Esophagus mucosa (tissue), 1 donor: ENCODE results near the gene PHOX2A. TPM values are rescaled to one million over a fixed set of nuclear protein-coding genes. Genes with fewer than 3 reads are reported as not detected.
"Not testable (repeated sequence)": the region's sequence is repeated elsewhere in the genome, so short reads cannot be mapped to it uniquely, and the experiment has no call there.

Experiments used
- ATAC-seq: fragments of 200-7000 bp; cut with Tn5 transposase; one replicate; pipeline ENCODE4 v1.9.1; 2020
- total RNA-seq: library from RNA; stranded (reverse); gene quantifications from one replicate; pipeline ENCODE4 v1.2.4, GENCODE V29; 2023
- donor health status: DM: yes; HTN: yes; CAD: no.

PHOX2A gene
- total RNA-seq, 1 donor from 2014 or later = not detected

DNA sequence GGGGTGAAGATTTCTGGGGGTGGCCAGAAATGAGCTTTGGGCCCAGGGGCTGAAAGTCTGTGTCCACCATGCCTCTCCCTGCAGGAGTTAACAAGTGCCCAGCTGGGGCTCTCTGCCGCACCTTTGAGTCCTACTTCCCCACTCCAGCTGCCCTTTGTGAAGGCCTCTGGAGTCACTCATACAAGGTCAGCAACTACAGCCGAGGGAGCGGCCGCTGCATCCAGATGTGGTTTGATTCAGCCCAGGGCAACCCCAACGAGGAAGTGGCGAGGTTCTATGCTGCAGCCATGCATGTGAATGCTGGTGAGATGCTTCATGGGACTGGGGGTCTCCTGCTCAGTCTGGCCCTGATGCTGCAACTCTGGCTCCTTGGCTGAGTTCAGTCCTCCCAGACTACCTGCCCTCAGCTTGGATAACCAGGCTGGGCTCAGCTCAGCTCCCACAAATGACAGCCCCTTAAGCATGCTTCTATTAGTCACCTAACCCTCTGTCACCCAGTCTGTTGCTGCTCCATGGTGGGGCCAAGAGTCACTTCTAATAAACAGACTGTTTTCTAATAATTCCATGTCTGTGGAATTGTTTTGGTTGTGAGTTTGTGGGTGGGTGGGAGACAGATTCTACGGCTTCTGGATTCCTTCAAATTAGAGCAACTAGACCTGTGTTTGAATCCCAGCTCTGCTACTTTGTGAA, 22.4 kb downstream of the PHOX2A start:
- no peak for ATAC-seq

GRCh38 chr11:72220696-72221363, 23.1 kb downstream of the PHOX2A start:
- ATAC-seq = no peak

- no peak for ATAC-seq
Measured at GRCh38 chr11:72218251-72218745, 25.7 kb downstream of the PHOX2A start.

DNA sequence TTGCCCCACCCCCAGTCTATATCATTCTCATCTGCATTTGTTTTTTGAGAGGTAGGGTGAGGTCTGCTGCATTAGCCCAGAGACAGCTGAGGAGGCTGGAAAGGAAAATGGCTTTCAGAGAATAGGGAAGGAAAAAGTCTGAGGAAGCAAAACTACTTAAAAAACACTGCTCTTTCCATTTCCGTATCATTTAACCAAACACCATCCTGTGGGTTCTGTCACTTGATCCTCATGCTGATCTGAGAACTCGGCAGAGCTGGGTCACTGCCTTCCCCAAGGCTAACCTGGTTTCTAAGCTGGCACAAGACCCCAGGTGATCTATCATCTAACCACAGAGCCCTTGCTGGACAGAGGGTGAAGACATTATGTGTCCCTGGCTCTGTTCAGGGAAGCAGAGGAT, 26.1 kb downstream of the PHOX2A start:
- no peak for ATAC-seq

DNA sequence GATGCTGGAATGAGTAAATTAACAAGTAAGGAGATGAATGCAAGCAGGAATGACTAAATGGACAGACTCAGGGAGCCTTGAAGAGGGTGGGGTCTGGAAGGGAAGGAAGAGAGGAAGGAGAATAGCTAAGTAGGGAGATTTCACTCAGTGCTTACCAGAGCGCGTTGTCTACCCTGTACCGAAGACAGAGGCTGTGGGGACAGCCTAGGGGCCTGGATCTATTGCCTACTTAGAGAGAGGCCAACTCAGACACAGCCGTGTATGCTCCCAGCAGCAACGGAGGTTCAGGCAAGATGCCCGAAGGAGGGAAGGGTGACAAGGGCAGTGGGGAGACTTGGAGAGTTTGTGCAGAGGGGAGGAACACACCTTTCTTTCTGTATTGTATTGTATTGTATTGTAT, 27.3 kb downstream of the PHOX2A start, which contains the start of gene FOLR2:
Gene FOLR2 (plus strand): TSS at position 157 of the 400 bp plus-strand sequence. CDS start 1,791 bp downstream, outside the sequence.
- ATAC-seq = no peak

GRCh38 chr11:72209101-72209500, 34.9 kb downstream of the PHOX2A start:
- no peak for ATAC-seq

DNA sequence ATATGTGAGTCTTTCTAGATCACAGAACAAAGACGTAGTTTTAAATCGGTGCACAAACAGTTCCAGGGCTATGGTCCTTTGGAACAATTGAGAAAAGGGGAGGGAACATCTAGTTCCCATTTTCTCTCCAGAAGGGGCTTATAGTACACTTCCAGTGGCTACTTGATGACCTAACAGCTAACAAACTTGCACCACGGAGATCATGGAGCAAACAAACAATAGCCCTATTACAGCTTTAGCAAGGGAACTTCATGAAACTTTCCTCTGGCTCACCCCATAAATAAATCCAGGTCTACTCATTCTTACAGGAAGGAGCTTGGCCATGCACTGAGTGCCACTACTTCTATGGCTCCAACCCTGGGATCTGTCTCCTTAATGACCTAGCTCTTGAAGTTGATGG, 35.7 kb downstream of the PHOX2A start:
- ATAC-seq = no peak

DNA sequence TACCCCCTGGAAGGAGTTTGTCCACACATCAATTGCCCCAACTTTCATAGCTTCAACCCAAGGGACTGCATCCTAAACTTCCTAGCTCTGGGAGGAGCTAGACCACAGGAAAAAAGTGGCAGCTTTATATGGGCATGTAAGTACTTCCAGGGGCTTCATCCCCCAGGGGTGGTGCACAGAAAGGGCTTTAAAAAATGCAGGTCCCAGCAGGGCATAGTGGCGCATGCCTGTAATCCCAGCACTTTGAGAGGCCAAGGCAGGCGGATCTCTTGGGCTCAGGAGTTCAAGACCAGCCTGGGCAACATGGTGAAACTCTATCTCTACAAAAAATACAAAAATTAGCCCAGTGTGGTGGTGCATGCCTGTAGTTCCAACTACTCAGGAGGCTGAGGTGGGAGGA, 37.2 kb downstream of the PHOX2A start:
- ATAC-seq = not testable (repeated sequence)

DNA sequence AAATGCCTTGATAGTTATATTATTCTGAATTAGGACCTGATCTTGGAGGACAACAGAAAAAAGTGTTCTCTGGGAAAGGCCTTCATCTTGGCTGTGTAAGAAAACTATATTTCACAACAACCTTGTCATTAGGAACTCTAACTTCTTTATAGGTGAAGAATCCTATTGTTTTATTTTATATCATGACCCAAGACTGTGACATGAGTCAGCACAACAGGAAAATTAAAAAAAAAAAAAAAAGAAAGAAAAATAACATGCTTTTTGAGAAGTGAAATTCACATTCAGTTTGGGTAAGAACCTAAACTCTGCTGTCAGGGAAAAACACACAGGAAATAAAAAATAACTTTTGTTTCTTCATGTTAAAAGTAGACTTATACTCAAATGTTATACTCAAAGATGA, 39.1 kb downstream of the PHOX2A start:
- ATAC-seq = no peak

GRCh38 chr11:72203163-72203562, 40.8 kb downstream of the PHOX2A start:
- ATAC-seq = peak; percentile 28

DNA sequence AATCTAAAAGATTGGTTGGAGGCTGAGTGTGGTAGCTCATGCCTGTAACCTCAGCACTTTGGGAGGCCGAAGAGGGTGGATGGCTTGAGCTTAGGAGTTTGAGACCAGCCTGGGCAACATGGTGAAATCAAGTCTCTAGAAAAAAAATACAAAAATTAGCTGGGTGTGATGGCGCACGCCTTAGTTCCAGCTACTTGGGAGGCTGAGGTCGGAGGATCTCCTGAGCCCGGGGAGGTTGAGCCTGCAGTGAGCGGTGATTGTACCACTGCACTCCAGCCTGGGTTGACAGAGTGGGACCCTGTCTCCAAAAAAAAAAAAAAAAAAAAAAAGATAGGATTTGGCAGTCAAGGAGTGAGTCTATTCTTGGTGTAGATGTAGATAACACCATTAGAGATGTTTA, 41.4 kb downstream of the PHOX2A start:
- ATAC-seq = no peak

DNA sequence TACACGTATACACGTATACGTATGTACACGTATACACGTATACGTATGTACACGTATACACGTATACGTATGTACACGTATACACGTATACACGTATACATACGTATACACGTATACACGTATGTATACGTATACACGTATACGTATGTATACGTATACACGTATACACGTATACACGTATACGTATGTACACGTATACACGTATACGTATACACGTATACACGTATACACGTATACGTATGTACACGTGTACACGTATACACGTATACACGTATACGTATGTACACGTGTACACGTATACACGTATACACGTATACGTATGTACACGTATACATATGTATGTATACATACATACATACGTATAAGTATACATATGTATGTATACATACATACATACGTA, 42.5 kb downstream of the PHOX2A start:
- not testable (repeated sequence) for ATAC-seq

GRCh38 chr11:72195518-72196270, 48.3 kb downstream of the PHOX2A start:
- ATAC-seq = peak; percentile 58

- ATAC-seq = peak; percentile 47
Measured at GRCh38 chr11:72191961-72192381, 52.0 kb downstream of the PHOX2A start, which contains the start of gene FOLR1. FOLR1 (plus strand) TSS chr11:72192140; CDS start chr11:72192174, 34 bp downstream.

DNA sequence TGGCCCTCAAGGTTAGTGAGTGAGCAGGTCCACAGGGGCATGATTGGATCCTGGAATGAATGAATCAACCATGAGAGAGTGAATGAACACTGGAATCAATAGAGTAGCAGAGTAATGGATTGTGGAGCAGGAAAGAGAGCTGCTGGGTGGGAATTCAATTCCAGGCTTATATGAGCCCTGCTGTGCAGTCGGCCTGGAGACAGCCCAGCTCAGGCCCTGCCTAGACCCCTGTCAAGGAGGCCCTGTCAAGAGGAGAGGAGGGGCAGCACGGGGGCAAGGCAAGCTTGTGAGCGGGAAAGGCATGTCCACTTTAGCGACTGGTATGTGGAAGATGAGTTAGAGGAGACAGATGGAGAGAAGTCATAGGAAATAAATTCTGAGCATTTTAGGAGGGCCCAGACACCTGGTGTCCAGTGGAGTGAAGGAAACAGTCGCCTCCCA, 53.3 kb downstream of the PHOX2A start:
- no peak for ATAC-seq

DNA sequence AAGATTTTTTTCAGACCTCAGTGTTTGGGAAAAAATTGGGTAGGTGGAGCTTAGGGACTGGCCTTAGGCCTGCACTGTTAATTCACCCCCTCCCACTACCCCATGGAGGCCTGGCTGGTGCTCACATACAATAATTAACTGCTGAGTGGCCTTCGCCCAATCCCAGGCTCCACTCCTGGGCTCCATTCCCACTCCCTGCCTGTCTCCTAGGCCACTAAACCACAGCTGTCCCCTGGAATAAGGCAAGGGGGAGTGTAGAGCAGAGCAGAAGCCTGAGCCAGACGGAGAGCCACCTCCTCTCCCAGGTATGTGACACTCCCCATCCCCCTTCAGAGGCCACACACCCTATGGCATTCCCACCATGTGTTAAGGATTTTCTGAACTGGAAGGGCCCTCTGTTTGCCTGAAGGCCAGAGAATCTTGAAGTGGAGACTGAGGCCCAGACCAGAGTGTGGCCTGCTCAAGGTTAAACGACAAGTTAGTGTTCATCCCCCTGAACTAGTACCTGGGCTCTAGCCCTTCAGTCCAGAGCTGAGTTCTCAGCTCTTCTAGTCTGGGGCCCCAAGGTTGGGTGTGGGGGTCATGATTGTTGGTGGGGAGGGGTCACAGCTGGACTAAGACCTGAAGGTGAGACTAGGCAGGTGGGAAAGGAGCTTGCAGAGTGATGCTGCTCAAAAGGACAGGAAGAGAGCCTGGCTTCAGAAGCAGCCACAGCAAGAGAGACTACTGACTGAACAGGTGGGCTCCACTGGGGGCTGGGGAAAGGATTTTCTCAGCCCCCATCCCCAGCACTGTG, 54.3 kb downstream of the PHOX2A start:
- peak; percentile 35 for ATAC-seq

Other genes starting within 250 kb of the PHOX2A start
- gene IL18BP, start 245.3 kb downstream of the PHOX2A start, total RNA-seq = 2.5 TPM
- gene NUMA1, start 163.6 kb downstream of the PHOX2A start, total RNA-seq = 117 TPM
- gene LRRC51, start 163.3 kb downstream of the PHOX2A start, total RNA-seq = 5.5 TPM
- gene LAMTOR1, start 140.9 kb downstream of the PHOX2A start, total RNA-seq = 81.0 TPM
- not detected for gene TOMT, start 138.3 kb downstream of the PHOX2A start, total RNA-seq
- 46.0 TPM for gene ANAPC15, start 131.5 kb downstream of the PHOX2A start, total RNA-seq
- gene FOLR3, start 108.5 kb downstream of the PHOX2A start, total RNA-seq = not detected
- gene FOLR1, start 52.0 kb downstream of the PHOX2A start, total RNA-seq = 0.96 TPM
- 0.24 TPM for gene FOLR2, start 27.4 kb downstream of the PHOX2A start, total RNA-seq
- 21.2 TPM for gene INPPL1, start 19.4 kb downstream of the PHOX2A start, total RNA-seq
- 13.9 TPM for gene CLPB, start 190.4 kb upstream of the PHOX2A start, total RNA-seq